GM15510 (cell line): Measurements from ENCODE around the gene AKAP9.

Source experiments
- POLR2A ChIP-seq: IDR thresholded peaks from 3 replicates; pipeline ENCODE4 v1.6.1; 2011; ENCODE audit warnings: borderline replicate concordance; ENCODE audit not compliant: insufficient read length; ENCODE audit errors: extremely low read depth

The AKAP9 gene

DNA sequence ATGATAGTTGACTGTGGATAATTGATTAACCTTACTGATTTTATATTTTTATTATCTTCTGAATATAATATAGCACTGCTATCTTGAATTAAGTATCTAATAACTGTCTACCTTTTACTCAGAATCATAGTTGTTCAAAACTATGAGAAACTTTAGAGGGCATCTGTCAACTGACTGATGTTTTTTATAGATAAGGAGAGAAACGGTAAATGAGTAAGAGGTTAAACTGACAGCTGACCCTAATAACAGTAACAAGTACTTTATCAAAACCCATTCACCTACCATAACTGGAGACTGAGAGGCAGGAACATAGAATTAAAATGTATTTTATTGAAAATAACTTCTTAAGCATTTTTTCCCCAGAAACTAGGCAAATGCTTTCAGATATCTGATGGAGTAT is 131.5 kb downstream of the AKAP9 start:
- TF ChIP-seq POLR2A = no peak

- no peak for TF ChIP-seq POLR2A
Measured at GRCh38 chr7:92072708-92073107, 132.0 kb downstream of the AKAP9 start.

- TF ChIP-seq POLR2A = no peak
Measured at GRCh38 chr7:92075455-92076158, 134.9 kb downstream of the AKAP9 start.

DNA sequence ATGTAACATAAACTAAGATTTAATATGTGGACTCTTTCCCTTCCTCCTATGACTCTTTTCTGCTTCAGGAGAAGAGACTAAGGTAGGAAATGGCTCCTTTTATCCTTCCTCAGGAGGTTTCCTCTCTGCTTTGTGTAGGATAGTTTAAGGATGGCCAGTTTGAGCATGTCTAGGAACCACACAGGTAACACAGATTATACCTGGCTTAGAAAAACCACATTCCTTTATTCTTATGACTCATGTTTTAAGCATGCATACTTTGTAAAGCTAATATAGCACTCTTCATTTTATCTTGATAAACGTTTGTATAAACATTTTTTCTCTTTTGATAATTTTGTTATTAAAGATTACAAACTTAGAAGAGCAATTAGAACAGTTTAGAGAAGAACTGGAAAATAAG is 135.8 kb downstream of the AKAP9 start:
- no peak for TF ChIP-seq POLR2A

DNA sequence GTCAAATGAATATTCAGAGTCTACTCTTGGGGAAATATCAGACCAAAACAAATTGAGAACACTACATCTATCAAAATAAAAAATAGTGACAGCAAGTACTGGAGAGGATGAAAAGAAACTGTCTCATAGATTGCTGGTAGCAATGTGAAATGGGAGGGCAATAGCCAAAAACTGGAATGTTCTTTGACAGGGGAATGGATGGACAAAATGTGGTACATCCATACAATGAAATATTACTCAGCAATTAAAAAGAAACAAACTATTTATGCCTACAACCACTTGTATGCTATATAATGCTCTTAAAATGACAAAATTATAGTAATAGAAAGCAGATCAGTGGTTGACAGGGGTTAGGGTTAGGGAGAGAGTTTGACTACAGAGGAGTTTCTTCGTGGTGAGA is 147.6 kb downstream of the AKAP9 start:
- no peak for TF ChIP-seq POLR2A

DNA sequence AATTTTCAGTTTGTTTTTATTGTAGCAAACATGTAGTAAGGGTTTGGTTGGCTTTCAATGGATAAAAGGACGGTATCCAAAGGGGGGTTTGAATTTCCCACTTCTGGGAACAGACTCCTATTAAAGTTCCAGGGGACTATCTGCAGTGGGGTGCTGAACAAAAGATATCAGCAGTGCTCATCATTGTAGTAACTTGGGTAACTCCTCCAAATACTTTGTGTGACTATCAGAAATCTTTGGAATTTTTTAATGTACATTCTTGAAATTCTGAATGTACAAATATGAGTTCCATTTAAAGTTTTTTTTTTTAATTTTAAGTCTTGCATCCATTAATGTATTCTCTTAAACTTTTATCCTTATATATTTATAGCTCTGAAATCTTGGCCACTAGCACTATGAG is 151.5 kb downstream of the AKAP9 start:
- TF ChIP-seq POLR2A = no peak

DNA sequence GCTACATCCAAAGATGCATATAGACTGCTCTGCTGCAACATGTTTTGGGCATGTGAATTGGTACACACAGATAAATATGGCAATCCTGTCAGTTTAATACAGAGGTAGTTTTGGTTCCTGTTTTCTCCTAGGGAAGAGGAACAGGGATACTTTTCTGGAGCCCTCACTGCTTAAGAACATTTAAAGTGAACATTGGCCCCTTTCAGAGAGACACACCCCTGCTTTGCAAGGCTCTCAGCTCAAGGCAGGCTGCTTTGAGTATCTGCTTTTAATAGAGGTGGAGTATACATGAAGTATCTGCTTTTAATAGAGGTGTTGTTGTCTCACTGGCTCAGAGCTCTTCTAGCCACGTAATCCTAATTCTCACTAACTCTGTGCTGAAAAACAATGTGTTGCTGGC is 154.7 kb downstream of the AKAP9 start:
- TF ChIP-seq POLR2A = no peak

DNA sequence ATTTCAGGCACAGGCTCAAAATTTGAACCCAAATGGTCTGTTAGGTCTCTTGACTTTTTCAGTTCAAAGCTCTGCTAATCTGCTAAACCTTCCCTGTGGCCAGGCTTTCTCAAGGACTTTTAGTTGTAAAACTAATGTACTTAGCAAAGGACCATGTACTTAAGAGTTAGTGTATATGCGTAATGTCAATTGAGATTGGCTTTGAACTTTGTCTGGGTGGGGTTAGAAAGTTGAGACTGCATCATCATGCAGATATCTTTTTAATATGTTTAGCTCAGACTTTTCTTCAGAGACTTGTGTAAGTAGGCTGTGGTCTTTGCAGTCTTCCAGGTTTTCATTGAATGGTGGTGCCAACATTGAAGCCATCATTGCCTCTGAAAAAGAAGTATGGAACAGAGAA is 159.9 kb downstream of the AKAP9 start:
- TF ChIP-seq POLR2A = no peak

- no peak for TF ChIP-seq POLR2A
Measured at GRCh38 chr7:92108821-92109220, 168.2 kb downstream of the AKAP9 start.

DNA sequence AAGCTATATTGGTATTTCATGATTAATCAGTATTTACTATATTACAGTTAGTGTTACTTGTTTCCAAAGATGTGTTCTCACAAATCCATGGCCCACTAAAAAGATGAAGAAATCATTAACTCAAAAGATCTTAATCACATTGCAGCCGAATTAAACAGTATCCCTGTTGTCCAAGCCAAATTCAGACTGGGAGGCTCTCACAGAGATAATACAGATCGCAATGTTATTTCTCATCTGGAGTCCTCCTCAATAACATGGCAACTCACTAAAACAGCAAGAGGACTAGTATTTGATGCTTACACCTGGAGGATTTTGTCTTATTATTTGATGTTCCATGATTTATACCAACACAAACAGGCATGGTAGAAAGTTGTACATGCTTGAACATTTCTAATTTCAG is 170.2 kb downstream of the AKAP9 start:
- TF ChIP-seq POLR2A = no peak

DNA sequence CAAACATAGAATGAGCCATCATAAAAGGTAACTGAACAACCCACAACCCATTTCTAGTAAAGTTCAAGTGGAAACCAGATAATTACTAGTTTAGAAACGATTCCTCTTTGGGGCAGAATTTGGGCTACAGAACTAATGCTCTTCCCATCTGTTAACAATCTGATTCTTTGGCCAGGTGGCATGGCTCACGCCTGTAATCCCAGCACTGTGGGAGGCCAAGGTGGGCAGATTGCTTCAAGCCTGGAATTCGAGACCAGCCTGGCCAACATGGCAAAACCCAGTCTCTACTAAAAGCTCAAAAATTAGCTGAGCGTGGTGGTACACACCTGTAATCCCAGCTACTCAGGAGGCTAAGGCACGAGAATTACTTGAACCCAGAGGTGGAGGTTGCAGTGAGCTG is 175.2 kb downstream of the AKAP9 start:
- no peak for TF ChIP-seq POLR2A

DNA sequence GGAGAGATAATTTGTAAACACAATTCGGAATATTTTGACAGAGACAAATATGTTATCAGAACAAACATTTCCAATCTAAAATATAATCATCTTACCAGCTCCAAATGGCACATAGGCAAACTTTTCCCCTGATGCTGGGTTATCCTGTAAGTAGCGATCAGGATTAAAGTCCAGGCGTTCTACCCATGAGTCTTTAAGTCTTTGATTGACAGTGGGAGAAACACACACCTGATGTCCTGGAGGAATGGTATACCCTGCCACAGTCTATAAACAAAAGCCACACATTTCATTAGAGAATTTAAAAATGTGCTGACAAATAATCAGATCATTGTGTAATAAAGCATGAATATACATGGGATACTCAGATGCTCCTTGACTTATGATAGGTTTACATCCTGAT is 176.3 kb downstream of the AKAP9 start:
- TF ChIP-seq POLR2A = no peak

GRCh38 chr7:92119213-92119759 is 178.6 kb downstream of the AKAP9 start:
- no peak for TF ChIP-seq POLR2A

DNA sequence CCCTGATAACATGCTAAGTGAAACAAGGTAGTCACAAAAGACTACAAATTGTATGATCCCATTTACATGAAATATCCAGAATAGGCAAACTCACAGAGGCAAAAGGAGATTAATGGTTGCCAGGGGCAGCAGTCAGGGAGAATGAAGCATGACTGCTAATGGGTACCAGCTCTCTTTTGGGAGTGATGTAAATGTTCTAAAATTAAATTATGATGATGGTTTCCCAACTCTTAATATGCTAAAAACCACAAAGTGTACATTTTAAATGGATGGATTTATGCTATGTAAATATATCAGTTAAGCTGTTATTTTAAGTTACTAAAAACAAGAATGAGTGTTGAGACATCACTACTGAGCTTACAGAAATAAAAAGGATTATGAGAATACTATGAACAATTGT is 181.0 kb downstream of the AKAP9 start:
- TF ChIP-seq POLR2A = no peak

- TF ChIP-seq POLR2A = no peak
Measured at GRCh38 chr7:92131093-92131492, 190.4 kb downstream of the AKAP9 start.

DNA sequence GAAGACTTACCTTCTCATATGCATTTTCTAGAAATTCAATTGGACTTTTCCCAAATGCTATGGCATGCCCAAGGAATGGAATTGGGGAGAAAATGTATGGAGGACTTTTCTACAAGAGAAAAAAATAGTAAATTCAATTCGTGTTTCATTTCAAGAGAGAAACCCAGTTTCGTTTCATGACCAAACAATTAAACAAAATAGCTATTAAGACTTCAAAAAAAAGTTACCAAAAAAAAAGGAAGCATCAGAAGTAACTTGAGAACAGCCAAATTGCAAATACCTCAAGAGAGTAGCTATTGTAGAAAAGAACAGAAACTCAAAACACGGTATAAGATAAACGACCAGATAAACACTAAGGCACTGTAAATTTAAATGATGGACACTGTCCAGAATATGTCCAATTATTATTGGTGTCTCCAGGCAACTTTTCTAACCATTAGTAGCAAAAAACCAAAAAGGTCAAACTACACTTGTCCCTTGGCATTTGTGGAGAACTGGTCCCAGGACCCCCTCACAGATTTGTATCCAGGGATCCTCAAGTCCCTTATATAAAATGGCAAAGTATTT is 191.2 kb downstream of the AKAP9 start:
- no peak for TF ChIP-seq POLR2A
